Stimulated activated memory B cell treated with anti-CD40 and anti-IgM and Interleukin-4, amounts not matched to agents 10 μg/mL and 1 μg/mL and 100 μg/mL, for 72 hours (primary cell): Measurements from ENCODE around the gene RAB44.
A peak's percentile ranks its signal among the peaks of the same experiment; 100 is the strongest.

Experiments
- ATAC-seq: fragments of 150-1000 bp; cut with Tn5 transposase; 2 replicates; pipeline ENCODE4 v1.10.0; 2021
- H3K27ac Mint-ChIP-seq: one replicate; pipeline ENCODE4 v1.8.0; 2022; ENCODE audit warnings: mild to moderate bottlenecking, mixed read lengths
- H3K27me3 Mint-ChIP-seq: one replicate; pipeline ENCODE4 v1.8.0; 2022; ENCODE audit warnings: mixed read lengths
- H3K36me3 Mint-ChIP-seq: one replicate; pipeline ENCODE4 v1.8.0; 2022; ENCODE audit warnings: mixed read lengths
- H3K4me1 Mint-ChIP-seq: one replicate; pipeline ENCODE4 v1.8.0; 2022; ENCODE audit warnings: mixed read lengths
- H3K4me3 Mint-ChIP-seq: one replicate; pipeline ENCODE4 v1.8.0; 2022; ENCODE audit warnings: mild to moderate bottlenecking, moderate library complexity, mixed read lengths
- H3K9me3 Mint-ChIP-seq: one replicate; pipeline ENCODE4 v1.8.0; 2022; ENCODE audit warnings: mixed read lengths

RAB44 gene

GRCh38 chr6:36753671-36754405 is 56.2 kb downstream of the RAB44 start:
- Mint-ChIP-seq H3K4me3 (peak overlapping the region; percentile 64), H3K27ac (peak overlapping the region; percentile 90), H3K36me3 (peaks cover 26% of the 10 kb centered on the region), H3K27me3 (no peaks in the 10 kb centered on the region), H3K4me1 (peaks cover 94% of the 10 kb centered on the region), H3K9me3 (no peaks in the 10 kb centered on the region)
- no peak for ATAC-seq

- H3K4me3 Mint-ChIP-seq, result peak overlapping the region; percentile 75
- peak overlapping the region; percentile 90 for H3K27ac Mint-ChIP-seq
- no peaks in the 10 kb centered on the region for H3K9me3 Mint-ChIP-seq
- no peaks in the 10 kb centered on the region for H3K27me3 Mint-ChIP-seq
- ATAC-seq, result no peak
- peaks cover 95% of the 10 kb centered on the region for H3K4me1 Mint-ChIP-seq
- peaks cover 18% of the 10 kb centered on the region for H3K36me3 Mint-ChIP-seq
Measured at GRCh38 chr6:36754582-36755434, 57.2 kb downstream of the RAB44 start.

- peak; percentile 72 for ATAC-seq
- H3K36me3 Mint-ChIP-seq, result peaks cover 10% of the 10 kb centered on the region
- peak overlapping the region; percentile 75 for H3K4me3 Mint-ChIP-seq
- H3K9me3 Mint-ChIP-seq, result no peaks in the 10 kb centered on the region
- no peaks in the 10 kb centered on the region for H3K27me3 Mint-ChIP-seq
- peak overlapping the region; percentile 90 for H3K27ac Mint-ChIP-seq
- H3K4me1 Mint-ChIP-seq, result peaks cover 87% of the 10 kb centered on the region
Measured at GRCh38 chr6:36755435-36756348, 58.1 kb downstream of the RAB44 start.

GRCh38 chr6:36756786-36757185 is 59.2 kb downstream of the RAB44 start:
- Mint-ChIP-seq H3K4me1 (peaks cover 76% of the 10 kb centered on the region), H3K4me3 (peak overlapping the region; percentile 75), H3K36me3 (peaks cover 2% of the 10 kb centered on the region), H3K27ac (peak overlapping the region; percentile 90), H3K9me3 (no peaks in the 10 kb centered on the region), H3K27me3 (no peaks in the 10 kb centered on the region)
- ATAC-seq, result no peak

- H3K9me3 Mint-ChIP-seq, result no peaks in the 10 kb centered on the region
- H3K36me3 Mint-ChIP-seq, result no peaks in the 10 kb centered on the region
- H3K4me3 Mint-ChIP-seq, result peak overlapping the region; percentile 75
- H3K4me1 Mint-ChIP-seq, result peaks cover 72% of the 10 kb centered on the region
- peak; percentile 21 for ATAC-seq
- no peaks in the 10 kb centered on the region for H3K27me3 Mint-ChIP-seq
- peak overlapping the region; percentile 90 for H3K27ac Mint-ChIP-seq
Measured at GRCh38 chr6:36757206-36757605, 59.6 kb downstream of the RAB44 start.

- no peak for ATAC-seq
- Mint-ChIP-seq H3K27ac (peak overlapping the region; percentile 90), H3K4me1 (peaks cover 64% of the 10 kb centered on the region), H3K9me3 (no peaks in the 10 kb centered on the region), H3K4me3 (no peak overlapping the region), H3K27me3 (no peaks in the 10 kb centered on the region), H3K36me3 (no peaks in the 10 kb centered on the region)
Measured at GRCh38 chr6:36757943-36758508, 60.4 kb downstream of the RAB44 start.

- Mint-ChIP-seq H3K9me3 (no peaks in the 10 kb centered on the region), H3K4me1 (peaks cover 58% of the 10 kb centered on the region), H3K36me3 (no peaks in the 10 kb centered on the region), H3K4me3 (peak overlapping the region; percentile 21), H3K27me3 (no peaks in the 10 kb centered on the region), H3K27ac (peak overlapping the region; percentile 1)
- peak; percentile 50 for ATAC-seq
Measured at GRCh38 chr6:36758516-36759147, 61.0 kb downstream of the RAB44 start.

GRCh38 chr6:36759148-36759759 is 61.6 kb downstream of the RAB44 start:
- no peak overlapping the region for H3K27ac Mint-ChIP-seq
- H3K4me1 Mint-ChIP-seq, result peaks cover 52% of the 10 kb centered on the region
- H3K36me3 Mint-ChIP-seq, result no peaks in the 10 kb centered on the region
- no peaks in the 10 kb centered on the region for H3K9me3 Mint-ChIP-seq
- no peaks in the 10 kb centered on the region for H3K27me3 Mint-ChIP-seq
- H3K4me3 Mint-ChIP-seq, result no peak overlapping the region
- ATAC-seq, result peak; percentile 70

- ATAC-seq, result no peak
- H3K27ac Mint-ChIP-seq, result no peak overlapping the region
- no peaks in the 10 kb centered on the region for H3K36me3 Mint-ChIP-seq
- H3K27me3 Mint-ChIP-seq, result no peaks in the 10 kb centered on the region
- no peaks in the 10 kb centered on the region for H3K9me3 Mint-ChIP-seq
- H3K4me1 Mint-ChIP-seq, result peaks cover 50% of the 10 kb centered on the region
- no peak overlapping the region for H3K4me3 Mint-ChIP-seq
Measured at GRCh38 chr6:36760685-36761435, 63.2 kb downstream of the RAB44 start.

- Mint-ChIP-seq H3K27me3 (no peaks in the 10 kb centered on the region), H3K36me3 (no peaks in the 10 kb centered on the region), H3K27ac (no peak overlapping the region), H3K4me1 (peaks cover 46% of the 10 kb centered on the region), H3K4me3 (no peak overlapping the region), H3K9me3 (no peaks in the 10 kb centered on the region)
- no peak for ATAC-seq
Measured at GRCh38 chr6:36762123-36762522, 64.5 kb downstream of the RAB44 start.

GRCh38 chr6:36765190-36765589 is 67.6 kb downstream of the RAB44 start:
- Mint-ChIP-seq H3K36me3 (no peaks in the 10 kb centered on the region), H3K4me3 (no peak overlapping the region), H3K4me1 (peaks cover 42% of the 10 kb centered on the region), H3K27me3 (no peaks in the 10 kb centered on the region), H3K27ac (no peak overlapping the region), H3K9me3 (no peaks in the 10 kb centered on the region)
- peak; percentile 4 for ATAC-seq

GRCh38 chr6:36765594-36766398 is 68.2 kb downstream of the RAB44 start:
- no peak overlapping the region for H3K27ac Mint-ChIP-seq
- no peaks in the 10 kb centered on the region for H3K27me3 Mint-ChIP-seq
- ATAC-seq, result peak; percentile 90
- no peaks in the 10 kb centered on the region for H3K36me3 Mint-ChIP-seq
- H3K9me3 Mint-ChIP-seq, result no peaks in the 10 kb centered on the region
- peaks cover 48% of the 10 kb centered on the region for H3K4me1 Mint-ChIP-seq
- peak overlapping the region; percentile 11 for H3K4me3 Mint-ChIP-seq

GRCh38 chr6:36766399-36766945 is 68.8 kb downstream of the RAB44 start:
- no peaks in the 10 kb centered on the region for H3K27me3 Mint-ChIP-seq
- H3K9me3 Mint-ChIP-seq, result no peaks in the 10 kb centered on the region
- H3K36me3 Mint-ChIP-seq, result no peaks in the 10 kb centered on the region
- ATAC-seq, result no peak
- no peak overlapping the region for H3K27ac Mint-ChIP-seq
- H3K4me1 Mint-ChIP-seq, result peaks cover 52% of the 10 kb centered on the region
- no peak overlapping the region for H3K4me3 Mint-ChIP-seq
